Retinal pigment epithelial cell (primary cell): ENCODE measurements around the gene CTPS2.
"Not testable (repeated sequence)": the region's sequence is repeated elsewhere in the genome, so short reads cannot be mapped to it uniquely, and the experiment has no call there.

Experiments
- DNase-seq: peaks from one replicate; pipeline ENCODE4 v3.0.0-alpha.2; 2010; ENCODE audit warnings: low read depth
- H3K4me3 ChIP-seq: 2 replicates; pipeline ENCODE4 v1.5.1; 2011; ENCODE audit warnings: mild to moderate bottlenecking, low read length, control low read depth, moderate library complexity
- TF ChIP-seq, protein P1 (sequence below): conservative IDR thresholded peaks from 2 replicates; pipeline ENCODE4 v1.5.1; 2011; ENCODE audit warnings: low read depth, low read length, control low read depth, inconsistent platforms

The CTPS2 gene

DNA sequence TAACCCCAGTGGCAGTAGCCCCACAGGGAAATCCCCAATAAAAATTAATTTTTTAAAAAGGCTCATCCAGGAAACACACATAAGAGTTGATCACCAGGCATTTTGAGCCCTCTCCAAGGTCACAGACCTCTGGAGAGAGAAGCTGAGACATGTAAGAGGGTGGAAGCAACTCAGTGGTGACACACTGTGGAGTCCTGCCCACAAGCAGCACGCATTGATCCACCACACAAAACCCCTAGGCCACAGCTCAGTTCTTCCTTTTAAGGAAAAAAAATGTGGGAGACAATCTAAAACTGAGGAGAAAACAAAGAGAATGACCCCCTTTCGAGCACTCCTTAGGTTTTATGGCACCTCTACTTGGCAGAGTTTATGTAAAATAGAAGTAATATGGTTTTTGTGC is 134.3 kb downstream of the CTPS2 start:
- no peak for DNase-seq
- H3K4me3 ChIP-seq = no peak overlapping the region
- TF ChIP-seq, protein P1, sequence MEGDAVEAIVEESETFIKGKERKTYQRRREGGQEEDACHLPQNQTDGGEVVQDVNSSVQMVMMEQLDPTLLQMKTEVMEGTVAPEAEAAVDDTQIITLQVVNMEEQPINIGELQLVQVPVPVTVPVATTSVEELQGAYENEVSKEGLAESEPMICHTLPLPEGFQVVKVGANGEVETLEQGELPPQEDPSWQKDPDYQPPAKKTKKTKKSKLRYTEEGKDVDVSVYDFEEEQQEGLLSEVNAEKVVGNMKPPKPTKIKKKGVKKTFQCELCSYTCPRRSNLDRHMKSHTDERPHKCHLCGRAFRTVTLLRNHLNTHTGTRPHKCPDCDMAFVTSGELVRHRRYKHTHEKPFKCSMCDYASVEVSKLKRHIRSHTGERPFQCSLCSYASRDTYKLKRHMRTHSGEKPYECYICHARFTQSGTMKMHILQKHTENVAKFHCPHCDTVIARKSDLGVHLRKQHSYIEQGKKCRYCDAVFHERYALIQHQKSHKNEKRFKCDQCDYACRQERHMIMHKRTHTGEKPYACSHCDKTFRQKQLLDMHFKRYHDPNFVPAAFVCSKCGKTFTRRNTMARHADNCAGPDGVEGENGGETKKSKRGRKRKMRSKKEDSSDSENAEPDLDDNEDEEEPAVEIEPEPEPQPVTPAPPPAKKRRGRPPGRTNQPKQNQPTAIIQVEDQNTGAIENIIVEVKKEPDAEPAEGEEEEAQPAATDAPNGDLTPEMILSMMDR = no peak

DNA sequence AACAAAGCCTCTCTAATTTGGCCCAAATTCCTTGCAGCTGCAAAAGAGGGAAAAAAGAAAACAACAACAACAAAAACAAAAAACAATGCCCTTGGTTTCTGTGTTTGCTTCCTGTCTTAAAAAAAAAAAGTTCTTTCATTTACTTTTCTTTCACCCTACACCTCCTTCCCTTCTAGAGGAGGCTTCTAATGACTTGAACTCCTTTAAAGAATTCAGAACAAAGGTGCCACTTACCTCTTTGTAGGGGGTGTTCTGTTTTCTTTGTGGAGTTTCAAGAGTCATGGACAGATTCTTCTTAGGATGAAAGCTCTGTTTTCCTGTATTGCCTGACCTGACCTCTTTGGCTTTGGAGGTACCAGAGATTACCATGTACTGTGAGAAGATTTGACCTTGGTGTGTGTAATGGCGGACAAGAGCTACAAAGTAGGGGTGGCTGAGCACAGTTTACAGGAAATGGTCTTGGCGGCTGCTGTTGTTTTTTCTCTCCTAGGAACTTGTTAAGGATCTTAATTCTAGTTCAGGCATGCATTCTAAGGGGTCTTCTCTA is 134.9 kb downstream of the CTPS2 start:
- DNase-seq = no peak
- H3K4me3 ChIP-seq = no peak overlapping the region
- TF ChIP-seq, protein P1 = no peak

DNA sequence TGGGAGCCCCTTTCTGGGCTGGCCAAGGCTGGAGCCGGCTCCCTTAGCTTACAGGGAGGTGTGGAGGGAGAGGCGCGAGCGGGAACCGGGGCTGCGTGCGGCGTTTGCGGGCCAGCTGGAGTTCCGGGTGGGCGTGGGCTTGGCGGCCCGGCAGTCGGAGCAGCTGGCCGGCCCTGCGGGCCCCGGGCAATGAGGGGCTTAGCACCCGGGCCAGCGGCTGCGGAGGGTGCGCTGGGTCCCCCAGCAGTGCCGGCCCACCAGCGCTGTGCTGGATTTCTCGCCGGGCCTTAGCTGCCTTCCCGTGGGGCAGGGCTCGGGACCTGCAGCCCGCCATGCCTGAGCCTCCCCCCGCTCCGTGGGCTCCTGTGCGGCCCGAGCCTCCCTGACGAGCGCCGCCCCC is 137.1 kb downstream of the CTPS2 start:
- not testable (repeated sequence) for DNase-seq, H3K4me3 ChIP-seq

DNA sequence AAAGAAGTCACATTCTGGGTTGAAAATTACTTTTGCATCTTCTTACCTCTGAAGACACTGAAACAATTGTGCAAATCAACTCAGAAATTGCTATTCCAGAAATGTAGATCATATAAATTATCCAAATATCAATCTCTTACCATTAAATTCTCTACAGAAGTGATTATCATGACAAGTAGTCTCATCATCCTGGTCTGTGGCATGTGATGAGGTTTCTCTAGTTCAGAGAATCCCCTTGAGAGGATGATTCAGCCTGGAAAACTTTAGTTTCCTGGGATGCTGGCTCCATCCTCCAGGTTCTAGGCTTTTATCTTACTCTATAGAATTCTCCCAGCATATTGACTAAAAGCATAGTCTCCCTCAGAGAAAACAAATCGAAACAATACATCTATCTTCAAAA is 138.7 kb downstream of the CTPS2 start:
- DNase-seq = no peak
- TF ChIP-seq, protein P1 = no peak
- no peak overlapping the region for H3K4me3 ChIP-seq

DNA sequence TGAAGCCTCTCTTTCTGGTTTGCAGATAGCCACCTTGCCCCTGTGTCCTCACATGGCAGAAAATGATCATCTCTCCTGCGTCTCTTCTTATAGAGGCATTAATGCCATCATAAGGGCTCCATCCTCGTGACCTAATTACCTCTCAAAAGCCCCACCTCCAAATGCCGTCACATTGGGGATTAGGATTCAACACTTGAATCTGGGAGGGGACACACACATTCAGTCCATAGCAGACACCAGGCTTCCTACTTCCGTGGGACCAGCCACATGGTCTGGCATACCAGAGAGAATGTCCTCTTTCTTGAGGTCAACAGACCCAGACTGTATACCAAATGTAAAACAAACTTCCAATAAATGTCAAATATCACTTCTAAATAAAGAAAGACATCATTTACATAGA is 144.8 kb downstream of the CTPS2 start:
- TF ChIP-seq, protein P1 = no peak
- DNase-seq = no peak

DNA sequence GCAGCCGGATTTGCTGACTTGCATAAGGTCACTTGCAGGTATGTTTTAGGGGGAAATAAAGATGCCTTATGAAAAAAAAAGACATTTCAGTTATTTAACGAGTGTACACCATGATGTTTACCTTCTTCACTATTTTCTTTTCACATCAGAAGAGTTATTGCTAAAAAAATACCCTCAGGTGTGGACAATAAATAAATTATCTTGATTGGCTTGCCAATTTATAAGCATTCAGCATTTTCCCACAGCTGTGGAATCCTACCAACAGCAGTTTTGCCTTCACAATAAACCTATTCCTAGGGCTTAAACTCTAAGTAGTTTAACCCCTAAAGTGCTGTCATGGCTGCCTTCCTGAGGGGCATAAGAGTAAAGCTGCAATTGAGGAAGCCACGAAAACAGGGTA is 145.9 kb downstream of the CTPS2 start:
- TF ChIP-seq, protein P1 = no peak
- DNase-seq = no peak
- no peak overlapping the region for H3K4me3 ChIP-seq

More for the DNA sequence above, 144.8 kb downstream of the CTPS2 start:
- no peak overlapping the region for H3K4me3 ChIP-seq

DNA sequence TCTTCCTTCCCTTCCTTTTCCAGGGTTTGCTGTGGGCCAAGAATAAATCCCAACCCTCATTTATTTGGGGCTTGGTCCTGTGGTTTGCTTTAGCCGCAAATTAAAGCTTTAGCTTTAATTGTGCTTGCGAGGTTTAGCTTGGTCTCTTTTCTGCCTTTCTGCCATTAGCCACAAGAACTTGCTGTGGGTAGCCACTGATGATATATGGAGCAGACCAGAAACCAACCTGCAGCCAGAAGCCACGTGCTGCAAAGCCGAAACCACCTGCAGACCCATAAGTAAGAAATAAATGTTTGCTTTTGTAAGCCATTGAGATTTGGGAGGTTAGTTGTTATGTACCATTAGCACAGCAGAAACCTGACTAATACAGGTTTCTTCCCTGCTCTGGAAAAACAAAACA is 152.3 kb downstream of the CTPS2 start:
- no peak for DNase-seq
- H3K4me3 ChIP-seq = no peak overlapping the region

More for the DNA sequence above, 152.3 kb downstream of the CTPS2 start:
- TF ChIP-seq, protein P1 = no peak
